ENCODE results near the gene PTPN4.

The PTPN4 gene

DNA sequence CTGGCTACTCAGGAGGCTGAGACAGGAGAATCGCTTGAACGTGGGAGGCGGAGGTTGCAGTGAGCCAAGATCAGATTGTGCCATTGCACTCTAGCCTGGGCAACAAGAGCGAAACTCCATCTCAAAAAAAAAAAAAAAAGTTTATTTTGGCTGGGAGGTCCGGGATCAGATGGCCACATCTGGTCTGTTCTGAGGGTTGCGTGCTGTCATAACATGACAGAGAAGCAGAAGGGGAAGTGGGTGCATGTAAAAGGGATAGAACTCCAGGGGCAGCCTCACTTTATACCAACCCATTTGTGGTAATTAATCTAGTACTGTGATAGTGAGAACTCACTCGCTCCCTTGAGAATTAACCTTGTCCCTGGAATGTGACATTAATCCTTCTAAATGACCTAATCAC lies 101.2 kb downstream of the PTPN4 start:
- DNase-seq = no peak

DNA sequence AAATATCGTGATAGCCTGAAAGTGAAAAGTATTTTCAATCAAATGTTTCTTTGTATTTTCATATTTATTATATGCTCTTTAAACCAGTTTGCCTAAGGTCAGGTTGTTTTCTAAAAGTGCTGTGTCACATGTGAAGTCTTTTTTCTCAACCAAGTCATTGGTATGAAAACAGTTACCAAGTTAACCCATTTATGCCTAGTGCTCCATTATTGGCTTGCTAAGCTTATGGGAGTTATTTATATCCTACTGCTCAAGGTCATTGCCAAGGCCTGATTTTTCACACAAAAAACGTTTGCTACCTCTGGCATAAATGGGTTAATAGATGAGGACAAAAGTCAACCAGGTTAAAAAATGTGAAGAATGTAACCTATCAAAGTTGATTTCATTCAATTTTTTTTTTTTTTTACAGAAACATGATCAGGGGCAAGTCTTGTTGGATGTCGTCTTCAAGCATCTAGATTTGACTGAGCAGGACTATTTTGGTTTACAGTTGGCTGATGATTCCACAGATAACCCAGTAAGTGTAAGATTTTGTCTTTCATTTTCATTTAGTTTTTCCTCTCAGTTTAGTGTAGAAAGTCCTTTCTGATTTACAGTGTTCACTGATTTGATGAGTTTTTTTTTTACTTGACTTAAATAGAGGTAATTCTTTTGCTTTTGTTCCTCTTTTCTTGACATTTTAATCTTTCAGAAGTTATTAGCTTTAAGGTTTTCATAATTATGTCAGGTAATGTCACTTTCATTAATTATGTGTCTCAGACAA lies 102.6 kb downstream of the PTPN4 start:
- DNase-seq = no peak

DNA sequence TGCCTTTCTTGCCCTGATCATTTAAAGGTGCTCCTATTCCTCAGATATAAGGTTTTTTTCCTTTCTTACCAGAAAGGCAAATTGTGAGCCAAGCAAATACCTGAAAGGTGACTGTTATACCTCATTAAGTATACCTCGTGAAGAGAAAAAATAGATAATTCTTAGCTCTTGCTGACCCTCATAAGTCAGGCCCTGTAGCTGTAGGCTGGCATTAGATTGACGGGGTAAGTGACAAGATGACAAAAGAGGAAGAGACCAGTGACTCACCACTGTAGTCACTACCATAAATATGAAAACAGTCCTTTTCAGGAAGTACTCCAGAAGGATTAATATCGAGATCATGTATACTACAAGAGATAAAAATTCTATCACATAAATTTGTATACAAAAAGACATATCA lies 104.6 kb downstream of the PTPN4 start:
- DNase-seq = no peak

DNA sequence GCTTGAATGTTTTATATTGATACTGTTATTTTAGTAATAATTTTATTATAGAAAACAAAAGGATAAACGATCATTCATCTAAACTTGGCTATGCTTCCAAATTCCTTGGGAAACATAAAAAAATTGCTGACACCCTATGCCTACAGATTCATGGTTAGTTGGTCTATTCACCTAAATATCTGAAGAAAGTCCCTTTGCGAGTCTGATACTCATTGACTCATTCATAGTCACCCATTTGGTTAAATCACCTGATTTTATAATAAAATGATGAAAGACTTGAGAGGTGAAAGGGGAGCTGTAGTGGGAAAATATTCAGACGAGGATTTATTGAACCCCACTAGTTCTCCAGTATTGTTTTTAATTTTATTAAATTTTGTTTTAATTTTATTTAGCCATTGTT lies 112.0 kb downstream of the PTPN4 start:
- DNase-seq = no peak

DNA sequence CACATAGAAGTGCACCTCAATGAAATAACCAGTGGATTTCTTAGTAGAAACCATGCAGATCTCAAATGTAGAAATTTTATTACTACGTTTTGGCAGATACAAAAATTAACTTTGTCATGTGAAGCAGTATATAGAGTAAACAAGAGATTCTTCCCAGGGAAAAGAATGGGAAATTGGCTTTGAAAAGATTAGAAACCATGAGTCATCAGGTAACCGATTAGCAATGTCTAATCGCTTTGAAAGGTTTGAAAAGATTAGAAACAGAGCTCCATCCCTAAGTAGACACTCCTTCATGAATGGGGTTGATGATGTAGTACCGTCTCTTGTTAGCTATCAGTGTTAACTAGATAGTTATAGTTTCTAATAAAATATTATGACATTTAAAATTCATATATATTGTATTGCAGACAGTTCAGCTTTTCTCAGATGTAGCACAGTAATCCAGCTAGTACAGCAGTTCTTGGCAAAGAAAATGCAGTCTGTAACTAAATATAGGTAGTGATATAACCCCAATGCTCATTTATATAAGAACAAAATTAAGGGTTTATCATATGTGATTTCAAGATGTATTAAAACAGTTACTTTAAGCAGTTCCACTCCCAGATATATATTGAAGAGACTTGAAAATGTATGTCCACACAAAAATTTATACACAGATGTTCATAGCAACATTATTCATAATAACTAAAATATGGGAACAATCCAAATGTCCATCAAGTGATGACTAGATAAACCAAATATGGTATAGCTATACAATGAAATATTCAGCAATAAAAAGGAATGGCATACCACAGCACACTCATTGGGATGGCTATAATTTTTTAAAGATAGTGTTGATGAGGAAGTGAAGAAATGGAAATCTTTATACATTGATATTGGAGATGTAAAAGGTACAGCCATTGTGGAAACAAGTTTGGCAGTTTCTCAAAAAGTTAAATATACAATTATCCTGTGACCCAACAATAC lies 113.9 kb downstream of the PTPN4 start:
- no peak for DNase-seq

DNA sequence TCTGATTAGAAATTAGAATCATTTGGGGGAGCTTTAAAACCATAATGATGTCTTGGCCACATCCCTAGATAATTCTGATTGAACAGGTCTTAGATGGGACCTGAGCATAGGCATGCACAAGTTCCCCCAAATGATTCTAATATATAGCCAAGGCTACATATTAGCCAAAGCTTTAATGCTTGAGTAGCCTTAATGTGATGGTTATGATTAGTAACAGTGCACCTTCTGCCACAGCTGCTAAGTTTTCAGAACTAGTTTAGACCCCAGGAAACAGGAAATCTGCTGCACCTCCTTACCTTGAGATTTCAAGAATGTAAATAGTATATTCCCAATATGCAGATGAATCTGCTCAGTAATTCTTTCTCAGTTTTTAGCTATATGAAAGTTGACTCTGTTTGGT lies 119.8 kb downstream of the PTPN4 start:
- DNase-seq = no peak

DNA sequence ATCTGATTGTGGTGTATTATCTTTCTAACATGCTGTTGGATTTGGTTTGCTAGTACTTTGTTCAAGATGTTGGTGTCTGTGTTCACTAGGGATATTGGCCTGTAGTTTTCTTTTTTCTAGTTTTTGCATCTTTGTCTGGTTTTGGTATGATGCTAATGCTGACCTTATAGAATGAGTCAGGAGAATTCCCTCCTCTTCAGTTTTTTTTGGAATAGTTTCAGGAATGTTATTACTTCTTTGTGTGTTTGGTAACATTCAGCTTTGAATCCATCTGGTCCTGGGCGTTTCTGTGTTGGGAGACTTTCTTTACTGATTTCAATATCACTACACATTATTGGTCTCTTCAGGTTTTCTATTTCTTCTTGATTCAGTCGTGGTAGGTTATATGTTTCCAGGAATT lies 129.0 kb downstream of the PTPN4 start:
- DNase-seq = no peak

DNA sequence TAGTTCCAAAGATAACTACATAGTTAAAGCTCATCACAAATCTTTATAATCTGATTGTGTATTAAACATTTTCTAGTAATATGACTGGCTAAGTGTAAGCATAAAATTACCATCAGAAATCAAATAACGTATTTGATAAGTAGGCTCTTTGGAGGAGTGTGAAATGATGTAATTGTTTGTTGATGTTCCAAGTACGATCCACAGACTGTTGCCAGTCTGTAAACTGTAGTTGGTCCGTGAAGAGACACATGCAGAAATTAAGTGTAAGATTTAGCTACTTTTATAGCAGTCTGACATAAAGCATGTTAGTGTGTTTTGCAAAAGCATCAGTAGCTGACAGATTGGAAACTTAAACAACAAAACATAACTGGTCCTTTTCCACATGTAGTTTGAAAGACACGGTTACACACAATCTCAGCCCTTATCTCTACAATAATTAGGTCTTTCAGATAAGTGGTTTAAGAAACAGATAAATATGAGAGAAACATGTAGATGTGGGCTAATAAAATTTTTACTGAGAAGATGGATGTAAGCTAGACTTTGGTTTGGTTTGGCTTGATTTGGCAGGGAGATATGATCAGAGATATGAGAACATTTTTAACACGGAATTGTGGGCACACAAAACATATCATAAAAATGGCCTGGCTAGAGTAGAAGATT lies 138.1 kb downstream of the PTPN4 start:
- DNase-seq = no peak

DNA sequence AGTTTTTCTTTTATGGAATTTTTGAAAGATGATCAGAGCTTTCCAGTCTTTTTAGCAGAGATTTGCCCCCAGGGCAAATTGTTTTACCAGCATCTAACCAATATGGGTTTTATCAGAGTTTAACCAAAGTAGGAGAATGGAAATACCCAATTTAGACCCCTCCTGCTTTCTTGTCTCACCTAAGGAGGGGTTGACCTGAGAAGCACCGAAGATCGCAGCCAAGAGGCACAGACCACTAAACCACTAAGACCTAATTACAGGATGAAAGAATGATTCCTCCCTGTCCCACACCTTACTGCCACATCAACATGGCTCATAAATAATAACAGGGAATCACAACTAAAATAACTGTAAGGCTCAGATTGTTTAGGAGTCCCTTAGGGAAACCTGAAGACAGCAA lies 141.3 kb downstream of the PTPN4 start:
- DNase-seq = no peak

DNA sequence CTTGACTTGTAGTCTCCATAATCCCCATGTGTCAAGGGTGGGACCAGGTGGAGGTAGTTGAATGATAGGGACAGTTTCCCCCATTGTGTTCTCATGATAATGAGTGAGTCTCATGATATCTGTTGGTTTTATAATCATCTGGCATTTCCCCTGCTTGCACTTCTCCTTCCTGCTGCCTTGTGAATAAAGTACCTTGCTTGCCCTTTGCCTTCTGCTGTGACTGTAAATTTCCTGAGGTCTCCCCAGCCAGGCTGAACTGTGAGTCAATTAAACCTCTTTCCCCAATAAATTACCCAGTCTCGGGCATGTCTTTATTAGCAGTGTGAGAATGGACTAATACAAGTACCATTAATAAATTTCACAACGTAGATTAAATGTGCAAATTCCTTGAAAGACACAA lies 150.8 kb downstream of the PTPN4 start:
- DNase-seq = no peak

DNA sequence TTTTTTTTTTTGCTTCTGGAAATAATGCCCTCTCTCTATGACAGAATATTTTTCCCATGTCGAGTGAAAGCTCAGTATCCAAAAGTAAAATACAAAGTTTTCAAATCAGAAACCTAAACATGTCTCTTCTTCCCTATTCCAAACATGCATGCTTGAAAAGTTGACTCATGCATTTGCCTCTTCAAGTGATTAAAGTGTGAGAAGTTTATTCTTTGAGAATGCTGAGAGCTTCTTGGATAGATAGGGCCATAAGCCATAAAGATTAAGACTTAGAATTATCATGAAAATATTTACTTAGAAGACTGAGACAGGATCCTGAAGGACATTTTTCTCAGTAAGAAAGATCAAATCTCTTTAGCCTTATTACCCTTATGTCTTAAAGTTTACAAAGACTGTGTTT lies 154.5 kb downstream of the PTPN4 start:
- no peak for DNase-seq

DNA sequence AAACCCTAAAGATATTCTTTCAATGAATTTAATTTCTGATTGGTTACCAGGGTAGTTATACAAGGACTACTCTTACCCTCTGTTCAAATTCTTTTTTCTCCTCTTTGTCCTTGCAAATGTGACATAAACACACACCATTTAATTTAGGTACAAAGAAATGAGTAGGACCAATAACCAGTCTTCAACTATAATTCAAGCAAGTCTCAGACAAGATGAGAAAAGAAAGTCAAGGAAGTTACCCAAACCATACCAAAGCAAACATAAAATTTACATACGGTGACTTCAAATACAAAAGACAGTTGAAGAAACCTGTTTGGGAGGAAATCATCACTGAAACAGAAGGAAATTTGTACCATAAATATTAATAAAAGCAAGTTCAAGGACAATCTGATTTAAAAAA lies 162.1 kb downstream of the PTPN4 start:
- DNase-seq = no peak

DNA sequence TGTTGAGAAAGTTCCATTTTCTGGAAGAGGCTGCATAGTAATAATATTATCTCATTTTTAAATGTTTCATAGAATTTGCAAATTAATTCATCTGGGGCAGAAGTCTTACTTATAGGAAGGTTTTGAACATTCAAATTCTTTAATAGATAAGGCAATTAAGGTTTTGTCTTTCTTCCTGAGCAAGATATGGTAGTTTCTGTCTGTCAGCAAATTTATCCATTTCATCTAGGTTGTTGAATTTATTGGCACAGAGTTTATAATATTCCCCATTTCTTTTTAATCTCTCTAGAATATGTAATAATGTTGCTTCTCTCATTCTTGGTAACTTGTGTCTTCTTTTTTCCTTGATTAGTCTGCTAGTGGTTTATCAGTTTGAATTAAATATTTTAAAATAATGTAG lies 163.0 kb downstream of the PTPN4 start:
- no peak for DNase-seq

DNA sequence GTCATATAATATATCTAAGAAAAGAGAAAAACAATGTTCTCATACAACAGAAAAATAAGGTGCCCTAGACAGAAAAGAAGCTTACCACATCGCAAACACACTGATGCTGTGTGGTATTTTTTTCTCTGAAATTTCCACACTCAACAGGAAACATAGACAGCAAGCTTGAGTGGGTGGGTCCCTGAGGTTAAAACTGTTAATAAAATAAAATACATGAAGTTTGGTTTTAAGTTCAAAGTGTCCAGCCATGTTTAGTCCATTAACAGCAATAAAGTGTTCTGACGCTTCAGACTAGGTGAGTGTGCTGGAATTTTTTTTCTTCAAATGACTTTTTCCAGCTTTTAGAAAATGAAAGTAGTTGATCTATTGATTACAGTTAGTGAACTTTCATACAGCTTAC lies 169.8 kb downstream of the PTPN4 start:
- DNase-seq = no peak

DNA sequence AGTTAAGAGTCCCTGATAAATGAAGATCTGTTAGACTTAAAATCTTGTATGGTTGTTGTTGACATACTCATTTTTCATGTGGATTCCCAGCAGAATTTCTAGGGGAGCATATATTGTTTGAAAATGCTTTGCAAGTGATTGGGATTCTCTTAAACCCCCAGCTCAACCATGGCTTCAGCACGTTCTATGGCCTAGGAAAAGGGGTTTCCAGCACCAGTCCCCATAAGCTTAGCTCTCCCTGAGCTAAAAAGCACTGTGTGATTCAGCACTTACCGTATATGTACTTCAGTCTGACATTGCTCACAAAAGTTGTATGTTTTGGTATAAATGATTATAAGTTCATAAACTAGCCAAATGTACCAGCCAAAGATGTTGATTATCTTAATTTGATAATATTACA lies 173.1 kb downstream of the PTPN4 start:
- DNase-seq = no peak

DNA sequence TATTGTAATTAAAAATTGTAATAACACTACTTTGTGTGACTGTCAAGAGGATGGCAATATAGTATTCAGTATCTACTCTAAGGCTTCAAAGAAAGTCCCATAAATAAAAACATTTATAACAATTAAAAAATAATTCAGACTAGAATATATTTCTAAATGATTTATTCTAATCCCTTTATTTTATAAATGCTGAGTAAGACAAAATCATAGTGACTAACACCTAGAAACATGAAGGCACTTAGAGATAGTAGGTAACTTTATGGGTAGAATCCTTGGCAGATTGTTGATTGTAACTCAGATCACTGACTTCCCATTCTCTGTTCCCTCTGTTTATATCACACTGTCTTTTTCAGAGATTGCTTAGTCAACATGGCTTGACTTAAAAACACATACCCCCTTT lies 174.6 kb downstream of the PTPN4 start:
- no peak for DNase-seq

DNA sequence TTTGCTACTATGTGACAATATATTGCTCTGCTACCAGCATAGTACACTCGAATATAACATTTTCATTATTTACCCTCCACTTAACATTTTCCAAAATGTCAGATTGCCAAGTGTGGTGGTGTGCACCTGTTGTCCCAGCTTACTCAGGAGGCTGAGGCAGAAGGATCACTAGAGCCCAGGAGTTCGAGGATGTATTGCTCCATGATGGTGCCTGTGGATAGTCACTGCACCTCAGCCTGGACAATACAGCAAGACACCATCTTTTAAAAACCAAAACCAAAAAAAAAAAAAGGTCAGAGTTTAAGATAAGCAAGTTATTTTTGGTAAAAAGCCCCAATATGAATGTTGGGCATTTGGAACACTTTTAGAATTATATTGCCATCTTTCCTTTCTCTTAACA lies 178.0 kb downstream of the PTPN4 start:
- no peak for DNase-seq

DNA sequence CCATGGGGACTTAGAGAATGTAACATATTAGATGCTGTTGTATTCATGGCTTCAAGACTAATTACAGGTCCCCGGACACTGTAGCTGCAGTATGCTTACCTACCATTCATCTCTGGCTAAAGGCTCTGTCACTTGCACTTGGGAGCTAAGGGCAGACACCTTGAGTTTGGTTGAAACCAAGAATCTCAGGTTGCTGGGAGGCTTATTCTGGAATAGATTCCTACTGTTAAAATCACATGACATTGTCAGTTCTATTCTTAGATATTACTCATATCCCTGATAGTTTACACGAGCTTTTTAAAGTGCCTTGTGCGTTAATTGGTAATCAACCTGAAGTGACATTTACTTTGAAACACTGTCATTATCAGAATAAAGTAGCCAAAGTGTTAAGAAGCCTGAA lies 180.2 kb downstream of the PTPN4 start:
- DNase-seq = no peak

DNA sequence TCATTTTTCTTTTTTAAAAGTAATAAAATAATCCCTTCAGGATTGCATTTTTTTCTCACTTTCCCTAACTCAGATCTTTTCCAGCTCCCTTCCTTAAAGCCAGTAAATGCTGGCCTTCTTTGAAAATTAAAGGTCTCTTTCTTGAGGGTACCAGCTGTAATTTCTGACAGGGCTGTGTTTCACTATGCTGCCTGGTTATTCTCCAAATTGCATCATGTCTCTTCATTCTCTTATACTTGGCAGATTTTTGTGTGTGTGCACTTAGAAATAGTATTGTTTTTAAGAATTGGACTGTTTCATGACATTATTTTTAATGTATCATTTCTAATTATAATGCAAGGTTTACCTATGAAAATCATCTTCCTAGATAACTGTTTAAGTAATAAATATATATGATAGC lies 181.1 kb downstream of the PTPN4 start:
- DNase-seq = no peak

DNA sequence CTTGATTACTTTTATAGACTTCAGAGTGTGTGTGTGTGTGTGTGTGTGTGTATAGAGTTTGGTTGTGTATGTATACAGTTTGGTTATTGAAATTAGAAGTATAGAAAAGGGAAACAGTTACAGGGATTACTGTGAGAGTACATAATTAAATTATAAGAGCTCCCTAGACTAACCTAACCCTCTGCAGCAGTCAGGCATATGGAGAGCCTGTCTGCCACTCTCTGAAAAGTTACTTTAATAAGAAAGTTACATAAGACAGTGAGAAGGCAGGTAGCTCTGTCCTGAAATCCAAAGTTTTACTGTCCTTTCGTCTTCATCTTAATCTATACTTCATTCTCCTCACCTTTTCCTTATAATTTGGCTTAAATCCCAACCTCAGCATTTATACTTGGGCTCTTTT lies 181.7 kb downstream of the PTPN4 start:
- DNase-seq = no peak

DNA sequence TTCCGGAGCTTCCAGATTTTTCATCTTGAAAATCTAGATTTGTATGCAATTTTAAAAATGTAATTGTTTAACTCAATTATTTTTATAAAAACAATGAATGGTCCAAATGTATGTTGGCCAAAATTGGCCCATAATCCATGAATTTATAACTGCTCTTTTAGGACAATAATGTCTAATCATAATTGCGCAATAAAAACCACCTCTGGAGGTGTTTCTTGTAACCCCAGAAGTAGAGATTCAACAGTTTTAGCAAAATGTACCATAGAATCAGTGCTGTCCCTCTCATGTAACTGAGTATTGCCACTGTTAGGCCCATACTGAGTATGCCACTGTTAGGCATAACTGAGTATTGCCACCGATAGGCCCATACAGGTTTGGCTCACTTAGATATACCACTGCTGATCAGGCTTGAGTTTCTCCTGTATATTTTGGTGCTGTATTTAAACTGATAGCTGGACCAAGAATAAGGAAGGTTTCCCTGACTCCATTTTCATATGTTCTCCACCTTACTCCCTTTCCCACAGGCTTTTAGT lies 182.3 kb downstream of the PTPN4 start:
- no peak for DNase-seq

DNA sequence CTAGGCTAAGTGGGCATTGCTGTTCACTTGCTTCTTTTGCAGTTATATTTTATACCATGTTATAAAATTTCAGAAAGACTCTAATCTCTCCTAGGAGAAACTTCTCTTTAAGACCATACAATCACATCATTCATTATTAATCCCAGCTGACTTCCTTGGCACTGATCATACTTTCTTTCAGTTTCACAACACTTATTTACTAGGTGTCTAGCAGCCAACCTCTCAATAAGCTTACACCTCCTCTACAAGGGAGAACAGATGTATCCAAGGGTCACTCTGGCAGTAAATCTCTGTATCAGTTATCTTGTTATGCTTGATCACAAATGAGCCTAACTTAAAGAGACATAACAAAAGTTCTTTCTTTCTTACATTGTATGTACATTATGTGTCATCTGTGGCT lies 183.3 kb downstream of the PTPN4 start:
- DNase-seq = no peak

DNA sequence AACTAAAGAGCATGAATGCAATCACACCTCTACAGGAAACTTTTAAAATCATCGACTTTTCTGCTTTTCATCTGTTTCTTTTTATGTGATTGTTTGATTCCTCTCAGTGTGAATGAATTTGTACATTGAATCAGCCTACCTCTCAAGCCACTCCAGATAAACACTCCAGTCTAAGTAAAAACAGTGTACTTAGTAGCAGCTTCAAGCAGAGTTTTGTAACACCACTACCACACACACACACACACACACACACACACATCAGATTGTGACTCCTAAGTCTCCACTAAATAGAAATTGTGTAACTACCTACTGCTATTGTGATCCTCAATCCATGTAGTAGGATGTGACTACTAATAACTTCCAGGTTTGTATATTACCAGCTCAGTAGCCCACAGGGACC lies 187.8 kb downstream of the PTPN4 start:
- no peak for DNase-seq

DNA sequence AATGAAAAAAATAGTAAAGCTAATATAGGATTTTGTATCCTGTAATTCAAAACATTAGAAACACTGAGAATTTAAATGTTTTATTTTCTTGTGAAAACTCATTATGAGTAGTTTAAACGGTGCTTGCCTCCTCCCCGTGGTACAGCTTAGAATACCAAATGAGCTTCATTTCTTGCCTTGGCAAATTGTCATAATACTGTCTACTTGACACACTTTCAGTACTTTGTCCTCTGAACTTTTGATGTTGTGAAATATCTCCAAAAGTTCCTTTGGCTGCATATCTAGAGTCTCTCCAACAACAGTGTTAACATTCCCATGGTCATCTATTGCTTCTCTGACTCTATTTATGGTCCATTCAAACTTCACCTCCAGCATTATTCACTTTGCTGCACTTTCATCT lies 191.2 kb downstream of the PTPN4 start:
- DNase-seq = no peak

Data from stimulated activated CD4-positive, alpha-beta T cell treated with anti-CD3 and anti-CD28 coated beads, Interleukin-2, amount 100 ng/mL, for 48 hours (primary cell).